NAMALWA (cell line): ENCODE results near the gene DSTN.

Experiments used
- DNase-seq: peaks from one replicate; pipeline ENCODE4 v3.0.0-alpha.2; 2015; ENCODE audit warnings: low spot score

DSTN gene

DNA sequence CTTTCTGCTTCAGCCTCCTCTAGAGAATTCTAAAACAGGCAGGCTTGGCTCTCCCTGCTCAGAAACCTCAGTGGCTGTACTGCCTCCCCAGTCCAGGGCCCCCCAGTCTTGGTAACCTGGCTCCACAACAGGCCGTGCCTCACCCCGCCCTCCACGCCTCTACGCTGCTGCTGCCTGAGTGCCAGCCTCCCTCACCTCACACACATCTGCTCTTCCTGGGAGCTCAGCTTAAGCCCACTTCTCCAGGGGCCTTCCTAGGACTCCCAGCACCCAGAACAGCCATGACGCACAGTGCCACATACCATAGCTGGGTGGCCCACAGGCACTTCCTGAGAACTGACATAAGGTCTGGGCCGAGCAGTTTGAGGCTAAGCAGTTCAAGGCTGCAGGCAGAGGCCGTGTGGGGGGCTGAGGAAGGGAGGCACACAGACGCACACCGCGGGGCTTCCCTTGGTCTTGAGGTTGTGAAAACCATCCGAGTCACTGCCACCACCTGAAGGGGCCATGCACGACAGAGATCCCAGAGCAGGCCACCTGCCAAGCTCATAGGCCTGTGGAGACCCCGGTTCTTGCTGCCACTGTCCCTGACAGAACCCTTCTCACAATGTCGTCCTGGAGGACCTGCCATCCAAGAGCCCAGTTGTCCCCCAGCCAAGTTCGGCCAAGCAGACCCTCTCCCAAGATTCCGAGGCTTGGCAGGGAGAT lies 42.6 kb downstream of the DSTN start:
- DNase-seq = no peak

DNA sequence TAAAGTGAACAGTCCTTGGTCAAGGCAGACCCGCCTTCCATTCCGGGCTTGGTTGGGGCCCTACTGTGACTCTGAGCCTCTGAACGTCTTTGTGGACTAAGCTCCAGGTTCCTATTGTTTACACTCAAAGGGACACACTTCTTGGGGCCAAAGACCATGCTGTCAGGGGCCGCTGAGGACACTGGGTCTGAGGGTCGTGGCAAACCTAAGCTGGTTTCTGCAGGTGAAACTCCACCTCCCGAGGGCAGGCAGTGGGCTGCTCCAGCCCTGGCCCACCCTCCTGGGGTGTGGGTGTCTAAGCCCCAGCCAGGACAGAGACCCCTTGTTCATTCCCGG lies 43.1 kb downstream of the DSTN start:
- no peak for DNase-seq

DNA sequence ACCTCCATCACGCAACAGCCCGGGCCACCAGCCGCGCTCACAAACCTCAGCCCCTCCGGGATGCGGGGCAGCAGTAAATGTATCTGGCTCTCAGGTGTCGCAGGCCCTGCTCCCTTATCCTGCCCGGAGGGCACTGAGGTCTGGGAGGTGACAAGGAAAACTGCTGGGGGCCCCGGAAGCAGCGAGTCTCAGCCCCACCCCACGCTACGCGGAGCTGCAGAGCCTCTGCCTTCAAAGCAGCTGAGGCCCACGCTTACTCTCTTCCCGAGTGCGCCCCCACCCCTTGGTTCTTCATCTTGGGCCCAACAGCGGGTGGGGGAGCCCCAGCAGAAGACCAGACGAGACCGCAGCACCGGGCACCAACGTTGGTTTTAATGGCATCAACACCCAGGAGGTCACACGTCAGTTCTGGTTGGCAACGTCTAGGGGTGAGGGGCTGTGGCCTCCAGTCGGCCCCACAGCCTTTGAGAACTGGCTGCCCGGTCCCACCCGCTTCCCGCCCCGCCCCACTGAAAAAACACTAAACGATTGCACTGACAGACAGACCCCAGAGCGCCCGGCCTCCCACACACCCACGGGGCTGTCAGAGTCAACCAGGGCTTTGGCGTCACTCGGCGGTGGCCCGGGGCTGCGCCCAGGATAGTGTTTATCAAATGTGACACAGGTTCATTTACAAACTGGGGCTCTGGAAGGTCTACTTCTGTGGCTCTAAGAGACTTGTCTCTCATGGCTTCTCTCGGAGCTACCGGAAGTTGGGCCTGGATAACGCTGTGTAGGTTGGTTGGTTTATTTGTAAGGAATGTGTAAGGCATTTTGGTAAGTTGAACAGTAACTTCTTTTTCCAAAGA lies 43.7 kb downstream of the DSTN start:
- DNase-seq = no peak

DNA sequence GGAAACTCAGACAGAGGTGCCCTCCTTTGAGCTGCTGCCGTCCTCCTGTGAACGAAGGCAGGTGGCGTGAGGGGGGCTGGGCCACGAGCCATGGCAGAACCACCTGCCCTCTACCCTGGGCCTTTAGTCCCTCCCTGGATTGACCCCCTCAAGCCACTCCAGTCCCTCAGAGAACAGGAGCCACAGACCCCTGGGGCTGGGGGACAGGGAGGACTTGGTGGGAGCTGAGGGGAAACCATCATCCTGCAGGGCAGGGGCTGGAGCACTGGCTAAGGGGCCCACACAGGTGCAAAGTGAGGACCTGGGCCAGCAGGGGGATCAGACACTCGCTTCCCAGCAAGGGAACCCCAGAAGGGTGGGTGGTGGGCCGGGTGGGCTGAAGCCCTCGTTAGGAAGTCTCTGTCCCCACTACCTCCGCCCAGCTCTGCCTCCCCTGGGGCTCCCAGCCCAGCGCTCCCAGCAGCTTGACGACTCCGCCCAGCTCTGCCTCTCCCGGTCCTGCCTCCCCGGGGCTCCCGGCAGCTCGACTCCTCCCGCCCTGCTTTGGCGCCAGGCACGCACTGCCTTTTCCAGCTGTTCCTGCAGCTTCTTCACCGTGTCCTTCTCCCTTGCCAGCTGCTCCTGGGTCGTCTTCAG lies 44.4 kb downstream of the DSTN start:
- no peak for DNase-seq

DNA sequence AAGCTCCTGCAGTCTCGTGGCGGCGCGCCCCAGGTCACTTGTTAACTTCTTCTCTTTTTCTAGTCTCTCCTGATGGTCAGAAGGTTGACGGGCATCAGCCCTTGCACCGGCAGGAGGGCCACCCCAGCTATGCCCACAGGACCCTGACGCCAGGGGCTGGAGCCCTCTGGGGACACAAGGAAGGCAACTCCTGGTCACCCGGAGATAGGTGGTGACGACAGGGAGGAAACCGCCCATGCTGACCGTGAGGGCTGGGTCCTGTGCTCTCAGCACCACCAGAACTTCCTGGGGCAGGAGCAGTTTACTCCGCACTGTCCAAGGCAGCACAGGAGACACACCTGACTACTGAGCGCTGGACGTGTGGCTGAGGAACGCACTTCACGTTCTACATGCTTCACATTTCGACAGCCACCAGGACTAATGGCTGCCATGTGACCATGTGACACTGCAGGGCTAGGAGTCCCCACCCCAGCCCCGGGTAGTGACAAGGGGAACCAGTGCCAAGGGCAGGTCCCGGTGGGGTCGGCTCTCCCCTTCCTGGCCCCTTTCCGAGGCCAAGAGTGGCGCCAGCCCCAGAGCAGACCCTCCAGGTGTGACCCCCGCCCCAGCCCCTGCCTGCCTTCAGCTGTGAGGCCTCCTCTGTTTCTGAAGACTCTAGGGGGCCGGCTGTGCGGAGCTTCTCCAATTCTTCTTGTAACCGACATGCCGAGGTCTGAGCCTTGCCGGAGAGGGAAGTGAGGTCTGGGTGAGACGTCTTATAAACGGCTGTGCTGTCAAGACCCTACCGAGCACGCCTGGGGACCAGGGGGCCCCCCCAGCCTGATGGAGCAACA lies 45.2 kb downstream of the DSTN start:
- no peak for DNase-seq

DNA sequence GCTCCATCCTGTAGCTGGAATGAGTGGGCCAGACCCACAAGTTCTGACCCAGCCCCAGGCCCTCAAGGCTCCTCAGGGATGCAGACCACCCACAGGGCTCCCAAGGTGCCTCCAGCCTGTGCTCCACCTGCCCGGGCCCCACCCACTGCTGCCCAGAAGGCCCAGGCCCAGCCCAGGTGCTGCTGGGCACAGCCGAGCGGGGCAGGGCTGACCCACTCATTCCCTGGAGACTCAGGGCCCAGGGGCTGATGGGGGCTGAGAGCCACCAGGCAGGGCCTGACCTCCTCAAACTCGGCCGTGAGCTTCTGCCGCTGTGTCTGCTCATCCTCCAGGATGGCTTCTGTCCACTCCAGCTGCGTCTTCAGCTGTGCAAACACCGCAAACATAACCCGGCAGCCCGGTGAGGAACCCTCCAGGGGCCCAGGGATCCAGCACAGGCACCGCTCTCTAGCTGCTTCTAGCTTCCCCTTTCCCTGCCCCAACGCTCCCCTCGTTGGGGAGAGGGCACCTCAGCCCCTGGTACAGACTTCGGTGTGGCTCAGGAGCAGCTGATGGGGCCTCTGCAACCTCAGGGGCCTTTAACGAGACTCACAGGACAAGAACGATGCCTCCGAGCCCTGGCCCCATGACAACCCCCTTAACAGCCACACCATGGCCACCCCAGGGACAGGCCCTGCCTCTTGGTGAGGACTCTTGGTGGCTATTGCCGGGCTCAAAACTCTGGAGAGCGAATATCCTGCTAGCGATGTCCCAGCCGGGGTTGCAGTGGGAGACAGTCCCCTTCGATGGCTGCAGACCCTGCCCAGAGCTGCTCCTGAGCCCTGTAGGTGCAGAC lies 46.0 kb downstream of the DSTN start:
- no peak for DNase-seq

DNA sequence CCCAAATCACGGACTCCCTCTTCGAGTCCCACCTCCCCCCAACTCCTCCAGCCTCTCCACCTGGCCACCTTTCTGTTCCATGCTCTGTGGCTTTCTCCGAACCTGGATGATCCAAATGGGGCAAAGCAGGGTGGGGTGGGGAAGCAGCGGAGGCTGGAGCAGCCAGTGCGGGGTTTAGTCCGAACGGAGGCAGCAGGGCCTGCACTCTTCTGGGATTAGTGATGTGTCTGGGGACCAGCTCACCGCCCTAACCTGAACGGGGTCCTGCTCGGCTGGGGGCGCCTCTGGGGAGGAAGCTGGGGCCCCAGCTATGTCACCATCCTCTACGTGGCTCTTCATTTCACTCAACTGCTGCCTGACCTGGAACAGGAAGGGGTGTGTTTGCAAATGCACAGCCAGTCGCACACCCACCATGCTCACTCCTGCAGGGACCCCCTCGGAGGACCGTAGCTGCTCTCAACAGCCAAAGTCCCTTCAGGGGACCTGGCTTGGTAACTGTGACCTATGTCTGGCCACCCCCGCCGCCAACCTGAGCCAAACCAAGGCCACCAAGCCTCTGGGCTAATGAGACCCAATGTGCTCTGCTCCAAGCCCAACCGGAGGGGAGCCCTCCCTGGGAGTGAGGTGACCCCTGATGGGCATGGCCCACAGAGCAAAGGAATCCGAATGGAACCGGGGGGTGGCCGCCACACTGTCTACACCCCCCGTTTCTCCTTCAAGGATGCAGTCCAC lies 46.8 kb downstream of the DSTN start:
- no peak for DNase-seq

DNA sequence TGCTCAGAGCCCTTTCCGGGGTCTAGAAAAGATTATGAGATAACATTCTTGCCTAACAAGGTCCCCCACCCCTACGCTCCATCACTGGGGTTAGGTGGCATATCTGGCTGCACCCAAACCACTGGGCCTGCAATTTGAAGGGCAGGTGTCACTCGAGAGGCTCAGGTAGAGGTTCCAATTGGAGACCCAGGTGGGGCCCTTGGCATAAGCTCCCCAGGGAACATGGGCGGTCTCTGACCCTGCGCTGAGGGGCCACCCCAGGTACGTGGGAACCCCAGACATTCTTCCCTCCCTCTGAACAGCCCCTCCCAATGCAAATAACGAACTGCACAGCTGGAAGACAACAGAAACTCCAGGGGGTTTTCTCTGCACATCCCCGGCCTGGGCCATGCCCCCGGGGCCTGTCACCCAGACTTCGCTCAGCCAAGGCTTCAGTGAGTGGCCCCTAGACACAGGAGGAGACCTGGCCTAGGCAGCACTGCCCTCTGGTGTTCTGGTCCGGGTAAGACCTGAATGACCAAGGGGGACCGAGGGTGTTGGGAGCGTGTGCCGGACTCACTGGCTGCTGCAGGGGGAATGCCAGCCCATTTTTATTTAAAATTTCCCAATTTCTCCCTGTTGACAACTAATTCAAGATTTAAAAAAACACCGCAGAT lies 47.5 kb downstream of the DSTN start:
- peak; percentile 52 for DNase-seq

DNA sequence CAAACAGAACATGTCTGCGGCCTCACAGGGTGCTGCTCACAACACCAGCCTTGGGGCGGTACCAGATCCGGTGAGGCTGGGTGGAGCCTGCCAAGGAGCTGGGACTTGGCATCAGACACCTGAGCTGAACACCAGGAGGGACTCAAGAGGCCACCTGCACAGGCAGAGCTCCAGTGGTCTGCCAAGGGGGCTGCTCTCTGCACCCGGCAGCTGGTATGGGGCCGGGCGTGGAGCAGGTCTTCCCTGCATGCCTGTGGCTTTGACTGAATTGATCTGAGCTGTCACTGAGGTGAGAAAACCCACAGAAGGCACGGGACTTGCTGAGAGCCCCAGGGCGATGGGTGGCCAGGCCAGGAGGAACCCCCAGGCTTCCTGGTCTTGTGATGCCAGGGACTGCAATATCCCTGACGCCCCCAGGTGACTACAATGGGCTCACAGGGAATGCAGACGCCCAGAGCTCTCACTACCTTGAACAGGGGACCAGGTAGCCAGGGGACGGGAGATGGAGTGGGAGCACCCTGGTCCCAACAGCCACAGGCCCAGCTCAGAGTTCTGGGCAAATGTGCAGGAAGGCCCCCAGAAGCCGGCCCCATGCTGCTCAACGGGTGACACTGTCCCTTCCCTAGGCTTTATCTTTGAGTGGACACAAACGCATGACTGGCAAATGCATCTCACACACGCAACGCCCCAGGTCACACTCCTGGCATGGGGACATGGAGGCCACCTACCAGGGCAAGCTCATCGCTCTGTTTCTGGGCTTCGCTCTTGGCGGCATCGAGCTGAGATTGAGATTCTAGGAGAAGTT lies 48.2 kb downstream of the DSTN start:
- no peak for DNase-seq

DNA sequence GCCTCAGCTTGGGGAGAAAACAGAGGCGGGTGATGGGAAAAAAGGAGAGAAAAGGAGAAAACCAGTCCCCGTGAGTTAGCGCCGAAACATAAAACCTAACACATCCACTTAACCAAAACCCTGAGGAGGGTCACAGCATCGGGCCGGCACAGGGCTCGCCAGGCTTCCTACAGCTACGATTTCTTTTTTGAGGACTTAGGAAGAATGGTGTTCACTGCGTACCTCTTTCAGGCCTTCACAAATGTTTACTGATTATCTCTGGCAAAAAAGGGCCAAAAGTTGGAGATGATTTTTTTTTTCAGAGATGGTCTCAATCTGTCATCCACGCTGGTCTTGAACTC lies 48.8 kb downstream of the DSTN start:
- DNase-seq = no peak

DNA sequence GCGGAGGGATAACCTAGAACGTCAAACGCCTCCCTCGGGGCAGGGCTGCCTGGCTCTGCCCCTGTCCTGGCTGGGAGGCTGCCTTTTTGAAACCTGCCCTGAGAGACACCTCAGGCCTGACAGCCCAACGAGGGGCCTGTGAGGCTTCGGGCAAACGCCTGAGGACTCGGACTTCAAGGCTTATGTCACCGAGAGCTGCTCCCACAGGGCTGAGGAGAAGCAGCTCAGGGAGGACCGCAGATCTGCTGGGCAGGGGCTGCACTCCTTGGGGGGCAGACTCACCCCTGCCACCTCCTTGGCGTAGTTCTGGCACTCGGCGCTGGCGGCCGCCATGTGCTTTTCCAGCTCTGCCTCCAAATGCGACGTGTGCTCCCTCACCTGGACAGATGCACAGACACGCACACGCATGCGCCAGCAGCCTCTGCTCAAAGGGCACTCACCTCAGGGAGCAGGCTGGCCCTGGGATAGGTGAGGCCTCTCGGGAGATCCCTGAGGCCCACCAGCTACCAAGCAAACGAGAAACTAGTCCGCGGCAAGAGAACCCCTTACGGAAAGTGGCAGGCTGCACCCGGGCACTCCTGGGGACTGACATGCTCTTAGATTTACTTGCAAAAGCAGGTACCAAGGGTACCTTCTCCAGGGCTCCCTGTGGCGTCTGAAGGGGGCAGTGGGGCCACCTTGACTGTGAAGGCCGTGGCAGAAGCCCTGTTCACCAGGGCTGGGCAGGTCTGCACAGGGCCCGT lies 49.6 kb downstream of the DSTN start:
- DNase-seq = no peak

DNA sequence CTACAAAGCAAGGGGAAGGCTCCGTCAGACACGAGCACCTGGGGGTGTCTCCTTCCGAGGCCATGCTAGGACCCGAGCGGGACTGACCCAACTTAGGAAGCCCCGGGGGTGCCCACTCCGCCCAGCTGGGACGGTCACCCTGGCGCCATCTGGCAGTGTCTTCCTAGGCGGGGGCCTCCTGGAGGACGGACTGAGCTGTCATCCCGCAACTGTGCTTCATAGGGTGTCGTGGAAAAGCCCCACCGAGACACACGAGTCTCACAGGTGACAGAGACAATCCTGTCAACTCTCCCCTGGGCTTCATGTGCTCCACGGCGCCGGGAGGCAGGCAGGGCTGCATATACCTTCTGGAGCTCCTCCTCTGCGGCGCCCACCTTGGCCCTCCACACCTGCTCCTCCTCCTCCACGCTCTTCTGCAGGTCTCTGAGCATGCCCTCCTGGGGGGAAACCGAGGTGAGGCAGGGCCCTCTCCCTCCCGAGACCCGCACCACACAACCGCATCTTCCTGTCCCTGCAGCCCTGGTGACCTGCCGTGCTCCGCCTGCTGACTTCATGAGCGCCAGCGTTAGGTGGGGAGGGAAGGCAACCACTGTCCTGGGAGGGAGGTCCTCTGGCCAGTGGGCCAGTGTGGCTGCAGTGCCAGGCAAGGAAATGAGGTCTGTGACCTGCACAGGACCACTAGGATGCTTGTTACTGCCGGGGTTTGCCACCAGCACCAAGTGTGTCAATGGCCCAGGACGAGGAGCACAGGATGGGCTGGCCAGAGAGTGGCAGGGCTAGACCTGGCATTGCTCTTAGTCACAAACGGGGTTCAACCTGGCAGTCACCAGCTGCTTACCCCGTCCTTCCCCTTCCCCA lies 50.7 kb downstream of the DSTN start:
- no peak for DNase-seq

DNA sequence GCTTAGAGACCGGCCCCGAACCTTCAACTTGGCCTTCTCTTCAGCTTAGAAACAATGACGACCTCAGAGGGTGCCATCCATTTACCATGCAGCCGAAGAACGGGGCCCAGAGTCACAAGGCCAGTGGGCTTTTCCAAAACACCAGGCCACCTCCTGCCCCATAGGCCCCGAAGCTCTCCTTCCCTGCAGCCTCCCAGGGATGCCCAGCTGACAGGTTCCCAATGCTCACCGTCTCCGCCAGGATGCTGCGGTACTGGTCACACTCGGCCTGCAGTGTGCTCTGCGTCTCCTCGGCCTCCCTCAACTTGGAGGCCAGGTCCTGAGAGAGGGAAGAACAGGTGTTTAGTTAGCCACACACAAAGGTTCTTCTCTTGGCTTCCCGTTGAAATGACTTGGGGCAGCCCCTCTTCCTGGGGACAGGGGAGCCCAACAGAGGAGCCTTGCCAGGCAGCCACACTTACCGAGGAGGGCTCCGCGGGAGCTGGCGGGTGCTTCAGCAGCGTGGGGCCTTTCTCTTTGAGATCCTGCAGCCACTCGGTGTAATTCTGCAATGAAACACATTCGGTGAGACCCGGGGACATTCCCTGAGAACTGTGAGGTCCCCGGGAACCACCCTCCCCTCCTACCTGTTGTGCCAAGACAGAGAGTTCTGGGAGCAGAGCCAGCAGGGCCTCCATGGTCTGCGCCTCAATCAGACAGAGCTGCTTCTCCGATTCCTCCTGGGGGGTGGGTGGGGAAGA lies 51.5 kb downstream of the DSTN start:
- no peak for DNase-seq

DNA sequence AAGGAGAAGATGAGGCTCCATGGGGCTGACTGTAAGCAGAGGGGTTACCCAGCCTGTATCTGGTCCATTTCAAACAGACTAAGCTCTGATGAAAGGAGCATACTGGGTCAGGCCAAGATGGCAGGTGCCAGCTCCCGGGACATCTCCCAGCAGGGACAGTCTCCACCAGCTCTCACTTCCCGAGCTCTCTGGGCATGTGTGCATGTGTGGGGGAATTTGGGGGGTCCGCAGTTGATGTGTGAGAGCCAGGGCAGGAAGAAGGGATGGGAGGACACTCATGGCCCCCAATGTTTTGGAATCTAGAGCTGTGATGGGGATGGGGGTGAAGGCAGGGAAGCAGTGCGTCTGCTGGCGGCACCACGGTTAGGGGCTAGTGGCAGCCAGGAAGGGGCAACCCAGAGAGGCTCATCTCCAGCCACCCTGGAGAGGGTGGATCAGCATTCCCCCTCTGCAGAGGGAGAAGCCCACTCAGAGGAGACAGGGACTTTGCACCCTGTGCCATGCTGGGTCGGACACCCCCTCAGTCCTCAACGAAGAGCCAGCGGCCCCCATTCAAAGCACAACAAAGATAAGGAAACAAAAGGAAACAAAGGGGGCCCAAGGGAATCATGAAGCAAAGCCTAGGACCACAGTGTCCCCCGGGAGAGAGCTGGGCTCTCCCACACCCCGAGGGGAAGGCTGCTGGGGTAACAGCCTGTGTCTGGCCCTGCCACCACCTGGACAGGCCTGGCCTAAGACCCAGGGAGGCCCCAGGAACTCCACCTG lies 52.4 kb downstream of the DSTN start:
- no peak for DNase-seq

DNA sequence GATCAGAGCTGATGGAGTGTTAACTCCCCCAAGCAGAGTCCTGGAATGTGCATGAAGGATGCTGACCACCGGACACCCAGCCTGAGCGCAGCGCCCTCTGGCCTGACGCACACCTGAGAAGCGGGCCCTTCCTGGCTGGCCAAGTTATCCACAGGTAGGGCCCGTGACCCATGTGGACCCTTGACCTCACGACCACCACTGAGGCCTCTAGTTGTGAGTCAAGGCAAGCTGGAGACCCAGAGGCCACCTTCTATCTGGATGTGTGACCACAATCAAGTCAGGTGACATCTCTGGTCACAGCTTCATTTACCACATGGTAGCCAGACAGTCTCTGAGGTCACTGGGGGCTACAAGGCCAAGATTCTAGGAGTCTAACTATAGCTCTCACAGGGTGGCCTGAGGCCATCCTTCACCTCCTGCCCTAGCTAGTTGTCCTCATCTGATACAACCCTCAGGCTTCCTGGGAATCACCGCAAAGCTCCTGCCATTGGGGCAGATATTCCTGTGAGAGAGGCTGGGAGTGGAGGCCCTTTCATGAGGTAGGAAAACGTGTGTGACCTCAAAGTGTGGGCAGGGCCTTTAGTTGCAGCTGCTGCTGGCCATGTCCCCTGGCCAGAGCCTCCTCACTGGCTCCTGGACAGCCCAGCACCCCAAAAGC lies 53.1 kb downstream of the DSTN start:
- DNase-seq = no peak

DNA sequence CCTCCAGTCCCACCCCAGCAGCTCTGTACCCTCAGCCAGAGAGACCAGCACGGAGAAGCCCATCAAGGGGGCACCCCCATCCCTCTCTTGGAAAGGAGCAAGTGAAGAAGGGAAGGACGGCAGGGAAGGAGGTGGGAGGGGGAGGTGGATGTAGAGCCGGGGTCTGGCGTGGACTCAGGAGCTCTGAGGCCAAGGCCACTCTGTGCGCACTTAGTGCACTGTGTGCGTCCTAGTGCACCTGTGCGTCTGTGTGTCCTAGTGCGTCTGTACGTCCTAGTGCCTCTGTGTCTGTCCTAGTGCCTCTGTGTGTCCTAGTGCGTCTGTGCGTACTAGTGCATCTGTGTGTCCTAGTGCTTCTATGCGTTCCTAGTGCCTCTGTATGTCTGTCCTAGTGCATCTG lies 54.2 kb downstream of the DSTN start:
- no peak for DNase-seq
